Retina (tissue), 1 donor: ENCODE measurements around the gene EPC1.
"Not testable (repeated sequence)": the region's sequence is repeated elsewhere in the genome, so short reads cannot be mapped to it uniquely, and the experiment has no call there.

ENCODE experiments used
- DNase-seq: peaks from one replicate; pipeline ENCODE4 v3.0.0-alpha.2; 2016

EPC1 gene

DNA sequence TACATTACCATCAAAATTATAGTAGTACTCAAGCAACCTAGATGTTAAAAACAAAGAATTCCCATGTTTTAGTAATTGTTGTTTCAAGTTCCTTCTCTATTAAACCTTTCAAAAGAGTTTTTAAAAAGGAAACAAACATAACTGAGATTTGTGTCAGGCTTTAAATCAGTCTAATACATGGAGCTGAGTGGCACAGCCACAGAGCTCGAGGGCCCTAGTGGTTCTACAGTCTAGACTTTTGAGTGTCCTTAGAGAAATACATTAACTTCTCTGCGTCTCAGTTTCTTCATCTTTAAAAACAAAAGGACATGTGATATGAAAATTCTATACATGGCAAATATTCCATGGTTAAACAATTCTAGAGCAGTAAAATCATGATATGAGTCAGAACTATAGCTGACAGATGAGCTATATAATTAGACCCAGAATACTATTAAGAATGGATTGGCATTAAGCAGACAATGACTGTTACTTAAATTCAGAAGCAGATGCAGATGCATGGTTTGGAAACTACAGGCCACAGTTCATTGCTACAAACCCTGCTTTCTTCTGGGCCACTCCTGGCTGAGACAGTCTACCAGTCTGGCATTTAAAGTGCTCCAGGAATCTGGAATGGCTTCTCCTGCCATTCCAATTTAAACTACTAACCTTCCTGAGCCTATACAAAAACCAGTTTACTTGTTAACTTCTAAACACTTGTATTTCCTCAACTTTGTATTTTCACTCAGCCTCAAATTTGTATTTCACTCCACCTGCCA lies 77.4 kb downstream of the EPC1 start:
- DNase-seq: no peak

GRCh38 chr10:32268788-32269187 lies 78.2 kb downstream of the EPC1 start:
- DNase-seq: no peak

- no peak for DNase-seq
Observed at GRCh38 chr10:32266979-32267378, 80.0 kb downstream of the EPC1 start.

GRCh38 chr10:32266566-32266965 lies 80.4 kb downstream of the EPC1 start:
- DNase-seq: no peak

DNA sequence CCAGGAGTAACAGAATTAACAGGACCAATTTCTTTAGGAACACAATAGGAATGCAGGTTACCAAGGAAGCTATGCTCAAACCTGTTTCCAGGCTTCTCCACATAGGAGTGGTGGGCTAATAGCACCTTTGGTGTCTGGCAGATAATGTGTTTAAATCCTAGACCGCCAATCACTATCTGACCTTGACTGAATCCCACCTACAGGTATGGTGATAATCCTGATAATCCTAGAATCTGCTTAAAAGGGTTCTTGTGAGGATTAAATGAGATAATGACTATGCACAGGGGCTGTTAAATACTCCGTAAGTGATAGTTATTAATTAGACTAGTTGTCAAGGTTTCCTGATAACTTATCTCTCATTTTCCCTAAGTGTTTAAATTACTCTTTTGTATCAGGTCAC lies 81.2 kb downstream of the EPC1 start:
- DNase-seq: no peak

DNA sequence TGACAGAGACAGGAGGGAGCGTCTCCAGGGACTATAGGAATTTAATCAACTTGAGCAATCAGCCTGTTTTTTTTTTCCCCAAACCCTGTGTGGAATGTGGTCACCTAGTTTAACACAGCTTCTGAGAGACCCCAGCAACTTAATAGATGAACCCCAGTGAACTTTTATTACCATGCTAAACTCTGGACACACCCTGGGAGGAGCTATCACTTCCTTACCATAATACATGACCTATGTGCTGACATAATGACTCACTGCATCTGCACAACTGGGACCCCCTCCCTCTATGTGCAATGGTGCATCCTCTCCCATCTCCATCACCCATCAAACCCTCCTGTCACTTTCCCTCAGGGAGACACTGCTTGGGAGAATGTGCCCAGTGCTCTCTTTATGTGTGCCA lies 83.7 kb downstream of the EPC1 start:
- no peak for DNase-seq

GRCh38 chr10:32259551-32259950 lies 87.4 kb downstream of the EPC1 start:
- DNase-seq: no peak

GRCh38 chr10:32256613-32257437 lies 90.1 kb downstream of the EPC1 start:
- peak; percentile 84 for DNase-seq

GRCh38 chr10:32253821-32254220 lies 93.1 kb downstream of the EPC1 start:
- no peak for DNase-seq

GRCh38 chr10:32253276-32253675 lies 93.7 kb downstream of the EPC1 start:
- no peak for DNase-seq

- DNase-seq: not testable (repeated sequence)
Observed at GRCh38 chr10:32250489-32250888, 96.5 kb downstream of the EPC1 start.

DNA sequence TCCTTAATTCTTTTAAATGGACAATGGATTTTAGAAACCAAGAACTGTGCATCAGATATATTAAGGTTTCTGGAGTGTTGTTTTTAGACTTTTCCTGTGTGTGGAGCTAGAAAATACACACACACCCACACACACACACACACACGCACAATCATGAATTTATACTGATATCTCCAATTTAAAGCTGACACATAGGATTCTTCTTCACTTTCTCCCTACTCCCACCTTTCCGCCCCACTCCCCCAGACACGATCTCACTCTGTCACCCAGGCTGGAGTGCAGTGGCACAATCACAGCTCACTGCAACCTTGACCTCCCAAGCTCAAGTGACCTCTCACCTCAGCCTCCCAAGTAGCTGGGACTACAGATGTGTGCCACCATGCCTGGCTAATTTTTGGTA lies 100.3 kb downstream of the EPC1 start:
- DNase-seq: no peak

GRCh38 chr10:32245760-32246159 lies 101.2 kb downstream of the EPC1 start:
- DNase-seq: no peak

GRCh38 chr10:32244421-32245207 lies 102.3 kb downstream of the EPC1 start:
- no peak for DNase-seq

- DNase-seq: no peak
Observed at GRCh38 chr10:32244011-32244410, 102.9 kb downstream of the EPC1 start.

- no peak for DNase-seq
Observed at GRCh38 chr10:32241946-32242345, 105.0 kb downstream of the EPC1 start.

DNA sequence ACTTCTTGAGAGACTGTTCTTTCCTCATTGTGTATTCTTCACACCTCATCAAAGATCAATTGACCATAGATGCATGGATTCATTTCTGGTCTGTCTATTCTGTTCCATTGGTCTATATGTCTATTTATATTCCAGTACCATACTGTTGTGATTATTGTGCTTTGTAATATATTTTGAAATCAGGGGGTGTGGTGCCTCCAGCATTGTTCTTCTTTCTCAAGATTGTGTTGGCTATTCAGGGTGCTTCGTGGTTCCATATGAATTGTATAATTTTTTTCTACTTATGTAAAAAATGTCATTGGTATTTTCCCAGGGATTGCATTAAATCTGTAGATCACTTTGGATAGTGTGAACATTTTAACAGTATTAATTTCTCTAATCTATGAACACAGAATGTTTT lies 106.5 kb downstream of the EPC1 start:
- DNase-seq: no peak

GRCh38 chr10:32239769-32240168 lies 107.2 kb downstream of the EPC1 start:
- DNase-seq: no peak

DNA sequence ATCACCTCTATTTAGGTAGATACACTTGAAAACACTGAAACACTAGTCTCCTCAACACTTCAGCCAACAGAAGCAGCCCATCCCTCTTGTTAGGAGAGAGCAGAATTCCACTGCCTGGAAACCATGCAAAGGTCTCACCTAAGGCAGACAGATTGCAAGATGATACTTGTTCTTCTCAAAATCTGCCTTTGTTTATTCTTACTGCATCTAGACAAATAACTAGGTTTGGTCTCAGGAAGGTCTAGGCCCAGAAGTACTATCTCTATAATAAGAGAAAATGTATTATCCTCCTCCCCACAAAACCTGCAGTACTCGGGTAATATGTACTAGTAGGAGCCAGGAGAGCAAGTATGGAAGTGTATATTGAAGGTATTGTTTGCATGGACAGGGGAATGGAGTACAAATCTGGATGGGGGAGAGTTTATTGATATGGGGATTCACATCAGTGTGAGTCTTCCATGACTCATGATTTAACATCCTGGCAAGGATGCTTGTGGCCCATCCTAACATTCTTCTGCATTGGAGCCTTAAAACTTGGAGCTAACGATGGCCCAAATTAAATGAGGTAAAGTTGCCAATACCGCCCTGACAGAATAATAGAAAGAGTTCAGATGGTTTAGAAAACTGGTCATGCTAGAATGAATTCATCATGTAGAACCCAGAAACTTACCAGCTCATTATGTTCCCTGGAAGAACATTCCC lies 109.2 kb downstream of the EPC1 start:
- no peak for DNase-seq

- no peak for DNase-seq
Observed at GRCh38 chr10:32234471-32234870, 112.5 kb downstream of the EPC1 start.

- not testable (repeated sequence) for DNase-seq
Observed at GRCh38 chr10:32233375-32233774, 113.6 kb downstream of the EPC1 start.

DNA sequence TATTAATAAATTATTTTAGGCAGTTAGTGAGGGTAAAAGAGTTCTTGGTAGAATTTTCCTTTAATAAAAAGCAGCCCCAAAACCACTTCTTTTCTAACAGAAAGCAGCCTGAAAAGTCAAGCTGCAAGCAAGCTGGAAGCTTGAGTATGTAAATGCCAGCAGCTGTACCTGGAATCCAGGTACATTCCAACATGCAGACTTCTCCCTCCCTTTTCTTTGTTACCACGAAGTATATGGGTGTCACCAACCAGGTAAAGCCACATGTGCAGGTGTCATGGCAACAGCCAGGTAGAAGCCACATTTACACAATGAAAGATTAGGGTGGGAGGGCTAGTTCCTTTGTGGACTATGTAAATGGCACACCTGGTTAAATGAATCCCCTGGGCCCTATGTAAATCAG lies 114.6 kb downstream of the EPC1 start:
- DNase-seq: no peak

DNA sequence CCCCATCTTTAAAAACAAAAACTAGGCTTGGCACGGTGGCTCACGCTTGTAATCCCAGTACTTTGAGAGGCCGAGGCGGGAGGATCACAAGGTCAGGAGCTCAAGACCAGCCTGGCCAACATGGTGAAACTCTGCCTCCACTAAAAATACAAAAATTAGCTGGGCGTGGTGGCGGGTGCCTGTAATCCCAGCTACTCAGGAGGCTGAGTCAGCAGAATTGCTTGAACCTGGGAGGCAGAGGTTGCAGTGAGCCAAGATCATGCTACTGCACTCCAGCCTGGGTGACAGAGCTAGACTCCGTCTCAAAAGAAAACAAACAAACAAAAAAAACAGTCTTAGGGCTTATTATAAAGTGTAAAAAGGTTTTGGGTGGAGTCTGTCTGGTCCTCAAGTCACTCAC lies 117.2 kb downstream of the EPC1 start:
- not testable (repeated sequence) for DNase-seq
